ENCODE data around the gene DCDC1.
"Not testable (repeated sequence)": the region's sequence is repeated elsewhere in the genome, so short reads cannot be mapped to it uniquely, and the experiment has no call there.

DCDC1 gene

GRCh38 chr11:30992513-30992849 is 377.1 kb downstream of the DCDC1 start:
- DNase-seq (ENCODE audit: low spot score) (peak; percentile 6), FAIRE-seq (no peak)

GRCh38 chr11:30991802-30992512 is 377.6 kb downstream of the DCDC1 start:
- FAIRE-seq (no peak), DNase-seq (ENCODE audit: low spot score) (no peak)

DNA sequence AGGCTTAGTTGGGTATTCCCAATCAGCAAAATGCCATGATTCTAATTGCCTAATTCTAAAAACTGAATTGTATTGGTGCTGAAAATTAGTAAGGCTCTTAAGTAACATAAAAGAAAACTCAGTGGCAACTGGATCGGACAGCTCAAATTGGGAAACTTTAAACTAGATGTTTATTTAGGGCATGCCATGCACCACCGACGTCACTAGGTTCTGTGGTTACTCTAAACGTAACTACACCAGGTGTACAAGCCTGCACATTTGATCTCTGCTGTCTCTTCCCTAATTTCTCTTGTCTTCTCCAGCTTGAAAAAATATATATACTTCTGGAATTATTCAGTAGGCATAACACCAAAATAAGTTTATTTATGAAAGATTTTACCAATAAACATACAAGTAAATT is 378.2 kb downstream of the DCDC1 start:
- FAIRE-seq, result no peak
- DNase-seq (ENCODE audit: low spot score), result no peak

DNA sequence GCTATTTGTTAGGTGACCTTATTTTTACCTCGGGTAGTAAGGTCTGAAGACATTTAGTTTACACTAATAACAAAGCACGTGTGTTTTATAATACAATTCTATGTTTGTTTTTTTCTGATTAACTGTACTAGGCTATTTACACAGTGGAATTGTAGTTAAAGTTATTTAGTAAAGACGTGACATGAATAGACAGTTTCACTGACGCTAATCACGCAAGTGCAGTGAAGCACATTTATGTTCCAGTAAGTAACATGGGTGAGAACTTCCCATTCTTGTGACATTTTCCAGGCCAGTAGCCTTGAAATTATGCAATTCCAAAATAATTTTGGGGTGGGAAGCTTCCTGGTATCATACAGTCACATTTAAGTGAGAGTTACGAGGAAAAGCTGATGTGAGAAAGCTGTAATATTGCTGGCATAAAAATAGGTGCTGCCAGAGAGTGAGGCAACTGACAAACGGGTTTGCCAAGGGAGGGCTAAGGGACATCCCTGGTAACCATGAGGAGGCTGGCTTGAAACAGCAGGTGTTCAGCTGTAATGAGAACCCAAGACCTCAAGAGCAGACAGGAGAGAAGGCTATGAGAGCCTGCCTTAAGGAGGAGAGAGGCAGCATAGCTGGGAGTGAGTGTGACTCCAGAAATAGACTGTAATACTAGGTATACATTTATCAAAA is 378.8 kb downstream of the DCDC1 start:
- DNase-seq (ENCODE audit: low spot score), result no peak

DNA sequence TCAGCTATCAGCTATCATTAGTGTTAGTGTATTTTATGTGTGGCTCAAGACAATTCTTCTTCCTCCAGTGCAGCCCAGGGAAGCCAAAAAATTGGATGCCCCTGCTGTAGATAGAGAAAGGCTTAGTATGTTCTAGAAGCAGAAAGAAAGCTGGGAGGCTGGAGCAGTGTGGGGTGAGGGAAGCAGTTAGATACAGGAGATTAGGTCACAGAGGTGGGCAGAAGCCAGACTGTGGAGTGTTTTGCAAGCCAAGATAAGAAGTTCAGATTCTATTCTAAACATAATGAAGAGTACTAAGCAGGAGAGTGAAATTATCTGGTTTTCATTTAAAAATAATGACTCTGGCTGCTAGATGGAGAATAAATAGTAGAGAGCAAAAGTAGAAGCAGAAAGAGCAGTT is 381.7 kb downstream of the DCDC1 start:
- FAIRE-seq (no peak), DNase-seq (ENCODE audit: low spot score) (no peak)

More for the DNA sequence above, 378.8 kb downstream of the DCDC1 start:
- FAIRE-seq, result no peak

- DNase-seq (ENCODE audit: low spot score) (no peak), FAIRE-seq (no peak)
Observed at GRCh38 chr11:30985536-30985935, 384.0 kb downstream of the DCDC1 start.

- DNase-seq (ENCODE audit: low spot score), result peak; percentile 26
Observed at GRCh38 chr11:30984827-30985226, 384.7 kb downstream of the DCDC1 start.

GRCh38 chr11:30984442-30984816 is 385.1 kb downstream of the DCDC1 start:
- DNase-seq (ENCODE audit: low spot score), result peak; percentile 33

More at GRCh38 chr11:30984827-30985226, 384.7 kb downstream of the DCDC1 start:
- no peak for FAIRE-seq

DNA sequence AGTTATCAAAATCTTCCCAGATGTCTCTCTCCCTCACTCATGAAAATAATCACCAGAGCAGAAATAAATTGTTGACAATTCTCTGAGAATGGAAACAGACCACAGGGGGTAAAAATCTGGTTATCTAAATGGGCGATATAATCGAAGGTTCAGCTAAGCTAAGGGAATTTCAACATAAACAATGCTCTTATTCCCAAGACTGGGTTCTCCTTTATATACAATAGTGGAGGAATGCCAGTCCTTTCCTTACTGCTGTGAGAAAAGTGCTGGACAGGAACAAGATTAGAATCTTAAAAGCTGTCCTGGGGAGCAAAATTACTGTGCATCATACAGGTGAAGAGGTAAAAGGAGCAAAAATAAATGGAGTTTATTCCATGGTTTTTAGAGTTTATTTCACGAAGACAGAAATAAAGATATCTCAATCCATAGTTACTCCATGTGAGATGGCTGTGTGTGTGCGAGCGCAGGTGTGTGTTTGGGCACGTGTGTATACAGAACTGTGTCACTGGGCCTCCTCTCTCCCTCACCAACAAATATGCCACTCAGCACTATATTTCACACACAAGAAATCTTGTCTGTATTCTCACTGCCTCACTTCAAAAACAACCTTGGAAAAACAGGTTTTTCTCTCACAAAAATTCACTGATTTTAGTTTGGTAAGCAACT is 385.6 kb downstream of the DCDC1 start:
- no peak for DNase-seq (ENCODE audit: low spot score)
- no peak for FAIRE-seq

More at GRCh38 chr11:30984442-30984816, 385.1 kb downstream of the DCDC1 start:
- FAIRE-seq, result no peak

DNA sequence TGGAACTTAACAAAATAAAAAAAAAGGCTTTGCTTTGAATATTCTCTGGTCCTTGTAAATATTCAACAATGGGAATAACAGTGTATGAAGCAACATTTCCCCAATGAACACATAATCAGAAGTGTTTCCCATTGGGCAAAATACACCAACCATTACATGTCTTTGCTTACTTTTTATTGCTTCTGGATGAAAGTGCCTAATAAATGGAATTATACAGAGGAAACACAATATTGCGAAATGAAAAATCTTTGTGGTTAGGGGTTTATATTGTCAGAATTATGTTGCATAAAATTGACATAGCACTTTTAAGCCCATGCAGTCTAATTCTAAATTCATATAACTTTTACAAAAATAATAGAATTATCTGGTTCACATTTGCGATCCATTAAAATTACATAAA is 386.4 kb downstream of the DCDC1 start:
- no peak for DNase-seq (ENCODE audit: low spot score)
- FAIRE-seq, result no peak

DNA sequence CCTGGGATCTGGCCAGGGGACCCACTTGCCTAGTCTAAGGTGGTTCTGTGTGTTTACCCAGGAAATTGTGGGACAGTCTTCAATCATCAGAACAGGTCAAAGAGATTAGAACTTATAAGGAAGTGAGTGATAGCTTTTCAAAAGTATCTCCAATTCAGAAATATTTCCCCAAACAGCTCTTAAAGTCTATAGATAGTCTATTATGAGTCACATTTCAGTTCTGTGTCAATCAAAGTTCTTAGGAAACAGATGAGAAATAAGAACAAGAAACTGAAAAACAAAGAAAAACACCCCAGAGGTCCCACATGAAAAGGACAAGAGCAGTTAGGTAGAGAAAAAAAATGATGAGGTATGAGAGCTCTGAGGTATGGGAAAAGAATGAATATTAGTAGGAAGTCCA is 402.0 kb downstream of the DCDC1 start:
- DNase-seq (ENCODE audit: low spot score) (no peak), FAIRE-seq (no peak)

DNA sequence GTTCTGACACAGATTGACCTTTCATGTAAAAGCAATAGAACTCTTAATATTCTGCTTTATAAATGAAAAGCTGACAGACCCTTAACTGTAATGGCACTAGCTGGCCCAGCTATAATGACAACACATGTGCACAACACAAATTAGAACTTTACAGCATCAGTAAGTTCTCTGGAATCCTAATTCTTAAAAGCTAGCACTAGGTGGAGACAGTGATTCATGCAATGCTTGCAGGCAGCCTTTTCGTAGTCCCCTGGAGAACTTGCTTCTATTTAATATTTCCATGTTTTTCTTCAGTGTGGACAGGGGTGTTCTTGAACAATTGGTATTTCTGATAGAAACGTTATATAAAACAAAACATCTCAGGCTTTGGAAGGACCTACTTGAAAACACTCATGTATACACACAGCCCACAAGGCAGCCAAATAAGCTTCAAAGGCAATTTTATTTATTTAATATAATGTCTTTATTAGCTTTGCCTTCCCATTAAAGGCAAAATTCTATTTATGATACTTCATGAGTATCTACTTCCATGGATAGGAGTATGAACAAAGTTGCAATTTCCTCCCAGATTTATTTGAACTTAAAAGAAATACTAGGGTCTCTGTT is 409.0 kb downstream of the DCDC1 start:
- DNase-seq (ENCODE audit: low spot score) (peak; percentile 19), FAIRE-seq (no peak)

DNA sequence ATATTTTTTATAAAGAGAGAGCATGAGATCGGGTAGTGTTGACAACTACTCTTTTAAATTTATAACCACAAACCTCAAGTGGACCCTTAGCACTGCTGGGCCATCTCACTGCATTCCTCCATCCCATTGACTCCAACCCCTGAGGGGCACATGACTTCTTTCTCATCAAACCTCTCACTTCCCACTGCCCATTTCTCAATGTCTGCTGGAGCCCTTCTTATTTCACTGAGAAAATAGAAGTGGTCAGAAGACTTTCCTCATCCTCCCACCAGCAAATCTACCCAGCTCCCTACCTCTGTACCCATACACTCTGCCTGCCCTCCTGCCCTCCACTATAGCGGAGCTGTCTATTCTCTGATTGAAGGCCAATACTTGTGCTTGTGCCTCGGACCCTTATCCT is 412.8 kb downstream of the DCDC1 start:
- no peak for DNase-seq (ENCODE audit: low spot score)
- no peak for FAIRE-seq

GRCh38 chr11:30949838-30950237 is 419.7 kb downstream of the DCDC1 start:
- FAIRE-seq (no peak), DNase-seq (ENCODE audit: low spot score) (no peak)

- not testable (repeated sequence) for FAIRE-seq; DNase-seq (ENCODE audit: low spot score)
Observed at GRCh38 chr11:30947715-30948114, 421.8 kb downstream of the DCDC1 start.

GRCh38 chr11:30938810-30939209 is 430.7 kb downstream of the DCDC1 start:
- DNase-seq (ENCODE audit: low spot score), result no peak
- no peak for FAIRE-seq

GRCh38 chr11:30938171-30938570 is 431.4 kb downstream of the DCDC1 start:
- FAIRE-seq (no peak), DNase-seq (ENCODE audit: low spot score) (no peak)

- no peak for FAIRE-seq
- DNase-seq (ENCODE audit: low spot score), result no peak
Observed at GRCh38 chr11:30936491-30936890, 433.0 kb downstream of the DCDC1 start.

- no peak for FAIRE-seq
Observed at GRCh38 chr11:30935861-30936260, 433.7 kb downstream of the DCDC1 start.

DNA sequence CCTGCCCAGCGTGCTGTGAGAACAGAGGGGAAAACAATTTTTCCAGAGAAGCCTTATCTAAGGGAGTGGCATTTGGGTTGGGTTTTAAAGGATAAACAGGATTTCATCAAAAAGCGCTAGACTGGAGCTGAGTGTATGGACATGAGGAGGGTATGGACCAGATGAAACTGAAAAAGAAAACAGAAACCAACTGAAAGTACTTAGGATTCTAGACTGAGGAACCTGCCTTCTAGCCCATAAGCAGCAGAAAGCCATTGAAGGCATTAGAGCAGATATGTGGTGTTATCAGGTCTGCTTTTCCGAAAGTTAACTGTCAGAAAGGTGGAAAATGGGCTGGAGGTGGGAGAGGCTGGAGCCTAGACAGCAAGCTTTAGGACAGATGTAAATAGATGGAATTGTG is 443.4 kb downstream of the DCDC1 start:
- FAIRE-seq (no peak), DNase-seq (ENCODE audit: low spot score) (no peak)

More at GRCh38 chr11:30935861-30936260, 433.7 kb downstream of the DCDC1 start:
- no peak for DNase-seq (ENCODE audit: low spot score)

GRCh38 chr11:30921811-30922210 is 447.7 kb downstream of the DCDC1 start:
- FAIRE-seq, result no peak
- DNase-seq (ENCODE audit: low spot score), result no peak
